Stimulated activated CD4-positive, alpha-beta T cell treated with anti-CD3 and anti-CD28 coated beads, TNF-alpha, amount 100 ng/mL, for 48 hours (primary cell): ENCODE measurements around the gene ARHGAP18.
A peak's percentile ranks its signal among the peaks of the same experiment; 100 is the strongest.

Experiments
- DNase-seq, 3 donors: peaks; one replicate each; pipeline ENCODE4 v3.0.0-alpha.2; 2020; ENCODE audit warnings: low read depth in 3 of 3

Gene ARHGAP18

DNA sequence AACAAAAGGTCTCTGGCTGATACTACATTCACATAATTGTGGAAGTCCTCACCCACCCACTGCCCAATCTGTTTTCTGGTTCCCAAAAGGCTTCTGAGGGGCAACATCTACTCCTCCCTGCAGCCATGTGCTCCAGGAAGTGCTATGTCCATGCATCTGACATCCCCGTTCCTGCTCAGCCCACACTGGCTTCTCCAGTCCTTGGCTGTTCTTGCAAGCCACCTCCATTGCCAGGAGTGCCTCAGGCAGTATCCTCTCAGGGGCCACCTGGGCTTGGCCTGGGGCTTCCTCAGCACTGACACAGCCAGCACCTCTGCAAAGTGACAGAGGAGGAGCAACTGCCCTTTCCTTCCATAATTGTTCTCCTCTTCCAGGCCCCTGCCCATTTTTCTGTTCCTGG is 18.3 kb downstream of the ARHGAP18 start:
- no peak for DNase-seq

DNA sequence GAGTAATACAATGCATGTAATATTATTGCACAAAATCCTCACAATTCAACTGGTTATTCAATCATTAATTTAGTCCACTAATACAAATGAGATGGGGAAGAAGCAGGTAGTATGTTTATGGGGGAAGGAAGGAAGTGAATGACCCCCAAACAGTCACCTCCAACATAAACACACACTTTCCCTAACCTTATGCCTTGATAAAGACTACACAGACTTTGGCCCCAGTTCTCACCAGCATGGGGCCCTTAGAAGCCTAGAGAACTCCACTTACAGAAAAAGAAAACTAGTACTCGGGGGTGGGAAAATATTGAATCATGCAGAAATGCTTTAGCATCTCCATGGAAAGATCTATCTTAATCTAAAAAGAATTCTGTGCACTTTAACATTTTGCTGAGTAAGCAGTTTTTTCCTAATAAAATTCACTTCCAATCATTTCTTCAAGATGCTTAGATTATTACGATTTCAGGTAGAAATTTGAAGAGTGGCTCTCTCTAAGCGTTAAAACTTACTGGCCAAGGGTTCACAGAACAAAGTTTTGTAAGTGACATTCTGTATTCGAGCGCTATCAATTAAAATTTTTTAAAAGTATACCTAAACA is 18.8 kb downstream of the ARHGAP18 start:
- no peak for DNase-seq

- DNase-seq, result peak in 2 of 3 donors; percentile 23 to 32
Measured at GRCh38 chr6:129686941-129687627, 22.9 kb downstream of the ARHGAP18 start.

GRCh38 chr6:129685662-129686031 is 24.3 kb downstream of the ARHGAP18 start:
- DNase-seq, result no peak

DNA sequence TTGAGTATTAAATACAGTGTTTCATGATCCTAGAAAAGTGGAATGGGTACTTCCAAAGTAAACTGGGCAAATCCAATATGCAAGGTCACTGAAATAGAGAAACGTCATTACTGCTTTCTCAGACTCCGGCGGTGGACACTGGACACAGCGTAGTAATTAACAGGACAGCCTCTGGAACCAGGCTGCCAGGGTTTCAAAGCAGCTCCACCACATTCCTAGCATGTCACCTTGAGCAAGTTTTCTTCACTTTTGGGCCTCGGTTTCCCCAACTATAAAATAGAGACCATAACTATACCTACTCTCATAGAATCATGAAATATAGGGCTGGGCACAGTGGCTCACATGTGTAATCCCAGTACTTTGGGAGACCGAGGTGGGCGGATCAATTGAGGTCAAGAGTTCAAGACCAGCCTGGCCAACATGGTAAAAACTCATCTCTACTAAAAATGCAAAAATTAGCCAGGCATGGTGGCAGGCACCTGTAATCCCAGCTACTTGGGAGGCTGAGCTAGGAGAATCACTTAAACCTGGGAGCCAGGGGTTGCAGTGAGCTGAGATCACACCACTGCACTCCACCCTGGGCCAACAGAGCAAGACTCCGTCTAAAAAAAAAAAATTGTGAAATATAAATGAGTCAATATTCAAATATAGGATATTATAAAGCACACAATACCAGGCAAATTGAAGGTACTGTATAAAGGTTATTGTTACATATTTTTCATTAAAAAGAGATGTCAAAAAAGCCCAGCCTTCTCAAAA is 24.9 kb downstream of the ARHGAP18 start:
- no peak for DNase-seq

- no peak for DNase-seq
Measured at GRCh38 chr6:129684323-129684884, 25.6 kb downstream of the ARHGAP18 start.

- DNase-seq, result peak in 2 of 3 donors; percentile 27 to 63
Measured at GRCh38 chr6:129683601-129684322, 26.2 kb downstream of the ARHGAP18 start.

- no peak for DNase-seq
Measured at GRCh38 chr6:129681913-129682205, 28.1 kb downstream of the ARHGAP18 start.

GRCh38 chr6:129680633-129681032 is 29.3 kb downstream of the ARHGAP18 start:
- DNase-seq, result no peak

DNA sequence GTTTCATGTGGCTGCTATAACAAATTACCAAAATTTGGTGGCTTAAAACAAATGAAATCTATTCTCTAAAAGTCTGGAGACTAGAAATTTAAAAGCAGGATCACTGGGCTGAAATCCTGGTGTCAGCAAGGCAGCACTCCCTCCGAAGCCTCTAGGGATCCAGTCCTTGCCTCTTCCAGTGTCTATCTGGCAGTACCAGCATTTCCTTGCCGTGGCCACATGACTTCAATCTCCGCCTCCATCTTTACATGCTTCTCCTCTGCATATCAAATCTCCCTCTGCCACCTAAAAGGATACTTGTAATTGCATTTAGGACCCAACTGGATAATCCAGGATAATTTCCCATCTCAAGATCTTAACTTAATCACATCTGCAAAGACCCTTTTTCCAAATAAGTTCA is 30.2 kb downstream of the ARHGAP18 start:
- DNase-seq, result no peak

- no peak for DNase-seq
Measured at GRCh38 chr6:129679275-129679674, 30.7 kb downstream of the ARHGAP18 start.

DNA sequence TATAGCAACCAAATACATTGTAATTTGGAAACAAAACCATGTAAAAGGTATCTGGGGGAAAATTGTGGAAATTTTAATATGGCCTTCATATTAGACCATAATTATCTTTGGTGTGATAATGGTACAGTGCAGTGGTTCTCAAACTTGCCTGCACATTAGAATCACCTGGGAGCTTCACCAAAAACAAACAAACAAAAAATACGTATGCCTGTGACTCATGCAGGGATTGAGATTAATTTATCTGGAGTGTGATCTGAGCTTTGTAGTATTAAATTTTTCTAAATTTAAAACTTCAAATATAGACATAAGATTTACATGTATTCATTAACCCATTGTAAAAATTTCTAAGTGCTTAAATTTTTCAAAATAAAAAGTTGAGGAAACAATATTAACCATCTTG is 31.5 kb downstream of the ARHGAP18 start:
- no peak for DNase-seq

GRCh38 chr6:129677620-129678325 is 32.2 kb downstream of the ARHGAP18 start:
- DNase-seq, result no peak

DNA sequence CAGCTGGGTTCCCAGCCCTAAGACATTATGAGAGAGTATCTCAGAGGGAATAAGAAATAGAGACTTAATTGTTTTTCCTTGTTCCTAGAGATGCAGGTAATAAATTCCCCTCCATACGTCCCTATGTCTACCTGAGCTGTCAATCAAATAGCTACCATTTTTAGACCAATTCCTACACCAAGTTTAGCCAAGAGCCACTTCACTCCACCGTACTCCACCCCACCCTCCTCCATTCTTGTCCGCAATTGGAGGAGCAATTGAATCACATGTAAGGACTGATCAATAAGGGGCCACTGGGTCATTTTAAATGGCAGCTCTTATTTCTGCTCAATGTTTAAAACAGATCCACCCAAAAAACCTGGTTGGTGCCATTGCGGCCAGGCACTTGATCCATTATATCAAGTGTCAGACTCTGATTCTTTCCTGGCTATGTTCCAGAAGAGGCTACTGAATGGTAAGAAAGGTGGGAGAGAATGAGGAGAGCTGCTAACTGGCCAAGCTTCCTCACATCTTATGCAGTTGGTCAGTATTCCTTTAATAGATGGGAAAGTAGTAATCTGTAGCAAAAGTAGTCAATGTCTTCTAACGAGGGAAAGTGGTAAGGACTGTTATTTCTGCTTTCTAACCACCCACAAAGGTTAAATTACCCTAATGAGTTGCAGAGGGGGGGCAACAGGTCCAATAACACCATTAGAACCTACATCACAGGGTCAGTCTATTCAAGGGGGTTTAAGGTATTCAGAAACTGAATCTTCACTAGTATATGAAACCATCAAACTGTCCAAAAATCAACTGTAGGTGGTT is 34.1 kb downstream of the ARHGAP18 start:
- no peak for DNase-seq

DNA sequence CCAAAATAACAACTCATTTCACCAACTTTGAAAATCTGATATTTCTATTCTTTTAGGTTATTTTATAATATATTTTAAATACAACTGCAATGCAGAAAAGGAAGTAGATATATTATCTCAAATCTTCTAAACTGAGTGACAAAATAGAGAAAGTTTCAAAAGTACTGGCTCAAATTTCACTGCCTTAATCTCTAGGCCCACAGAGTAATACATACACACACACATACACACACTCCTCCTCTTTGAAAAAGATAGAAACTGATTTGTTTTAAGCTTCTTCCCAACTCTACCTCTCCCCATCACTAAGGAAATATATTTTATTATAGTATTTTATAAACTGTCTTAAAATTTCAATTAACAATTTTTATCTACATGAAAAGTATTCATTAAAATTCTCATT is 36.2 kb downstream of the ARHGAP18 start:
- DNase-seq, result no peak

GRCh38 chr6:129672881-129673631 is 36.9 kb downstream of the ARHGAP18 start:
- DNase-seq, result no peak

DNA sequence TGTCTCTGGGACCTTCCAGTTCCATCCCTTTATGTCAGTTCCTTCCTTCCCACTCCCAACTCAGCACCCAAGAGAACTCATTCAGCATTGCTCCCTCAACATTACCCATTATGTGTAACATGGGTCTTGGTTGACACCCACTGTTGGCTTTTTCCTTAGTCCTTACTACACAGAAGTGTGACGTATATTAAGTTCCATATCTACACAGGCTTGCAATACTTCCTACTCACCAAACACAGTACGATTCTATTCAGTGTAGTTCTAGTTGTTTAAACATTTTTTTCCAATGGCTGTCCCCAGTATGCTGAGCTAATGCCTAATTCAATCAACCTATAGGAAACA is 37.7 kb downstream of the ARHGAP18 start:
- DNase-seq, result no peak

- peak; percentile 33 to 56 (median 55) for DNase-seq
Measured at GRCh38 chr6:129671442-129672340, 38.3 kb downstream of the ARHGAP18 start.

- no peak for DNase-seq
Measured at GRCh38 chr6:129670634-129671033, 39.3 kb downstream of the ARHGAP18 start.
